Activated naive CD8-positive, alpha-beta T cell treated with anti-CD3 and anti-CD28 coated beads, Interleukin-2, amount 50 U/mL, for 16 hours (primary cell): ENCODE results near the gene PLXNA4.

ENCODE experiments used
- DNase-seq: peaks from one replicate; pipeline ENCODE4 v3.0.0-alpha.2; 2020; ENCODE audit warnings: low read depth, low spot score

Gene PLXNA4

DNA sequence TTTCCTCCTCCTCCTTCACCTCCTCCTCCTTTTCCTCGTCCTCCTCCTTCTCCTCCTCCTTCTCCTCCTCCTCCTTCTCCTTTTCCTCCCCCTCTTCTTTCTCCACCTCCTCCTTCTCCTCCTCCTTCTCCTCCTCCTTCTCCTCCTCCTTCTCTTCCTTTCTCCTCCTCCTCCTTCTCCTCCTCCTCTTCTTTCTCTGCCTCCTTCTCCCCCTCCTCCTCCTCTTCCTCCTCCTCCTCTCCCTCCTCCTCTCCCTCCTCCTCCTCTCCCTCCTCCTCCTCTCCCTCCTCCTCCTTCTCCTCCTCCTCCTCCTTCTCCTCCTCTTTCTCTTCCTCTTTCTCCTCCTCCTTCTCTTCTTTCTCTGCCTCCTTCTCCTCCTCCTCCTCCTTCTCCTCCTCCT lies 13.6 kb downstream of the PLXNA4 start:
- DNase-seq, result no peak

DNA sequence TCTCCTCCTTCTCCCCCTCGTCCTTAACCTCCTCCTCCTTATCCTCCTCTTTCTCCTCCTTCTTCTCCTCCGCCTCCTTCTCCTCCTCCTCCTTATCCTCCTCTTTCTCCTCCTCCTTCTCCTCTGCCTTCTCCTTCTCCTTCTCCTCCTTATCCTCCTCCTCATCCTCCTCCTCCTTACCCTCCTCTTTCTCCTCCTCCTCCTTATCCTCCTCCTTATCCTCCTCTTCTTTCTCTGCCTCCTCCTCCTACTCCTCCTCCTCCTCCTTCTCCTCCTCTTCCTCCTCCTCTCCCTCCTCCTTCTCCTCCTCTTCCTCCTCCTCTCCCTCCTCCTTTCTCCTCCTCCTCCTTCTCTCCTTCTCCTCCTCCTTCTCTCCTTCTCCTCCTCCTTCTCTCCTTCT lies 14.5 kb downstream of the PLXNA4 start:
- no peak for DNase-seq

DNA sequence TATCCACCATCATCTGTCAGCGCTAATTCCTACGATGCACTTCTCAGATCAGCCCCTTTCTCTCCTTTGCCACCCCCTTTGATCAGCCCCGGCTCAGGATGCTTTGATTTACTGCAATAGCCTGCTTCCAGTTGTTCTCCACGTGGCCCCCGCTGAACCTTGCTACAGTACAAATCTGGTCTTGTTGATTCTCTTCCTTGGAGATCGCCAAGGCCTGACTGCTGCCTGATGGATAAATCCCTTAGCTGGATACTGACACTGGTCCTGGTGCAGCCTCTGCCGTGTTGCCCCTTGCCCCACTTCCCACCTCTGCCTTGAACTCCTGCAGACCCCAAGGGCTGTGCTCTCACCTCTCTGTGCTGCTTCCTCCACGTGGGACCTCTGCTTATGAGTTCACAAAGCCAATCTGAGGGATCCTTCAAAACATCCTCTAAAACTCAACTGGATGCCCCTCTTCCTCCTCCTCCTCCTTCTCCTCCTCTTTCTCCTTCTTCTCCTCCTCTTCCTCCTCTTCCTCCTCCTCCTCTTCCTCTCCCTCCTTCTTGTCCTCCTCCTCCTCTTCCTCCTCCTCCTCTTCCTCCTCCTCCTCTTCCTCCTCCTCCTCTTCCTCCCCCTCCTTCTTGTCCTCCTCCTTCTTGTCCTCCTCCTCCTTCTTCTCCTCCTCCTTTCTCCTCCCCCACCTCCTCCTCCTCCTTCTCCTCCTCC lies 15.3 kb downstream of the PLXNA4 start:
- DNase-seq, result no peak

DNA sequence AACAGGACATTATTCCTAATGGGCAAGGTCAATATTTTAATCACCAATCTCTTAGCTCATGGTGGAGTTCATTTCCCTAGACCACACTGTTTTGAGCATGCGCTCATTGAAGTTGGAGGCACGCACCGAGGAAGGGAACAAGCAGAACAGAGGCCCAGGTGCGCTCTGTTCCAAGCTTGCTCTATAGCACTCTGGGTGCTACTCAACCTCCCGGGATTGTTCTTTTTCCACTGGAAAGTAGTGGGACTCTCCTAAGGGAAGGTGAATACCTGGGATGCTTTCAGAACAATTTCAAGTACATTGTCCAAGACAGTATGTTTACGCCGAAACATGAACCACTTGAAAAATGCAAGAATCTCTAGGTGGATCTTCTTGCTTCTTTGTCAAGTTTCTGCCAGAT lies 16.2 kb downstream of the PLXNA4 start:
- DNase-seq, result no peak

DNA sequence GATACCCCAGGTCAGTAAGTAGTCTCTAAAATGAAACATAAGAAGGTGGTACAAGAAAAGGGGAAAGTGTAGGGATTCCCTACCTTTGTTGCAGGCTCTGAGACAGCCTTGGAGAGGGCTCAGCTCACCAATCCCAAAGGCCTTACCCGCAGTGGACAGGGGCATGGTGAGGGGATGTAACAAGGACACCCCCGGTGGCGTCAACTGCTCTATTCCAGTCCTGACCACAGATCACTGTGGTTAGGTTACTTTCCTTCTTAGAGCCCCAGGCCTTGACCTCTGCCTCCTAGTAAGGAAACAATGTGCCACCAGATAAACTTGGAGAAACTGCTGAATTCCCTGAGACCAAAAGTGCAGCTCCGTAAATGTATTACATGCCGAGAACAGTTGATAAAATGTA lies 17.5 kb downstream of the PLXNA4 start:
- no peak for DNase-seq

DNA sequence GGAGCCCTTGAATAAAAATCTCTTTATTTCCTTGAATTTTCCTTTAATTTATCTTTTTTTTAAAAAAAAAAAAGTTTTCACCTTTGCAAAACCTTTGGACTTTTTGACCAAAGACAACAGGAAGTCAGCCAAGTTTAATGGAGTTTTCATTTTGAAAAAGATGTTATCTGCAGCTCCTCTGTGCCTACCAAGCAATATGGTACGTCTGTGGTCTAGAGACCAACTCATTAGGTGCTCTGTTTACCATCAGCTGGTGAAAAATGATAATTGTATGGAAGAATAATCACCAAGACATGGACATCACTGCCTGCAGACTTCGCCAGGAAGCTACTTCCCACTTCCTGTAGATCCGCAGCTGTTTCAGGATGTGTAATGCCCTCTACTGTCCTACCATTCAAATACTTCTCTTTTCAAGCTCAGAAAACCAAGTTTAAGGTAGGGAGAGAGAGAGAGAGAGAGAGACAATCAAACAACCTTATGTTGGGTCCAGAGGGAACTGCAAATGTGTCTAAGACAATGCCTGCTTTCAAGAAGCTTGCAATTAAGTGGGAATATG lies 18.7 kb downstream of the PLXNA4 start:
- DNase-seq, result no peak

DNA sequence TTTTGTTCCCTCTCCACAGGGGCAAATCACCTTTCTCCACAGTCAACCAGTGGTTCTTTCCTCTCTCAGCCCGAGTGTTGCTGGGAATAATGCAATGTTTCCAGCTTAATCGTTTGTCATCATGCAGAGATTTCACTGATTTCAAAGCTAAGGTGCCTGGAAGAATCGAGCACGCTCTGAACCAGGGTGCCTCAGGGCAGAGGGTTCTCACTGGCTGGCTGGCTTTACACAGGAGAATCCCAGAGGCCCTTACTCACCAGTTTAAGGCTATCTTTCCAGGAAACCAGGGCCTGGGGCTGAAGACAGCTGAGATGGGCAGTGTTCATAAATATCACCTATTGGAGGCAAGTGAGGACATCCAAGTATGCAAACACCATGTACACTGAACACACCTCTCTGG lies 21.8 kb downstream of the PLXNA4 start:
- no peak for DNase-seq

DNA sequence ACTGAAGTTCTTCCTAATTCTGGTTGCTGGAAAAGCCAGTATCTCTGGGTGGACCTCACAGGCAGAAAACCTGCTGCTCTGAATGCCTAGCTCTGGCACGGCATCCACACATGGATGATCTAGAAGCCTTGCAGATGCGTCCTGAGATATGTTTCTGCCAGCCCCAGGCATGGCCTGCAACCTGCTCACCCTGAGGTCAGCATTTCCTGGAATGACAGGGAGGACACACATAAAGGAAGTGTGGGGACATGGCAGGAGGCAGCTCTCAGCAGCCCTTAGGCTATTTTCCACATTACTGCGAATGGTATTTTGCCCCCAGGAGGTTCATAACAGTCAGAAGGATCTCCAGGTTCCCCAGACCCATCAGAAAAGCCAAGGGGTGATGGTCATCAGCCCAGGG lies 23.2 kb downstream of the PLXNA4 start:
- no peak for DNase-seq

DNA sequence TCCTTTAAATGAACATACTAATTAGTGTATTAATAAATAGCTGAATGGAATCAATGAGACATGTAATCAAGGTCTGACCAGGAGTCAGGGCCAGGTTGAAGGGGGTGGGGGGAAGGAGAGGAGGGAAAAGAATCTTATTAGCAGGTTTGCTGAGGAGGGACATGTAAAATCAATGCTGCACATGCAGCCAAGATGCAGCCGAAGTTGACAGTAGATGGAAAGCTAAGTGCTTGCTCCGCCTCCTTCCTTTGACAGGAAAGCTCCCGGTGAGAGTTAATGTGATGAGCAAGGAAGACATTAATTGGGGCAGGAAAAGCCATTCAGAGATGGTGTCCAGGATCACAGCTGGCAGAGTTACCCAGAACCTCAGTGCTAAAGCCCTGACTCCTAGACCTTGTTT lies 24.4 kb downstream of the PLXNA4 start:
- no peak for DNase-seq

DNA sequence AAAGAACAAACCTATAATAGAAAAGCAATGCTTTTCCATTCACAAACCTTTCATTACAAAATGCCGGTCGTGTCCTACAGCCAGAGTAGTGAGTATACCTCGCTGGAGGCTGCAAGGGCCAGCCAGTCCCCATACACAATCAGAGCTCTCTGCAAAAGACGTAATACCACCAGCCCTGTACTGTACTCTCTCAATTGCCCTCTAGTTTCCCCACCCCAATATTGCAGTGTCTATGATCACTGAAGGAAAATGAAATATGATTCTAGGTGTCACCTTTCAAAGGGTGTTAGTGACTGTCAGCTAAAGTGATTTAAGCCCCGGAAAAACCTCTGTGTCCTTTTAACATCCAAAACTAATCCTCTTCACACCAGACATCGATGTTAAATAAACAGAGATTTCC lies 24.8 kb downstream of the PLXNA4 start:
- no peak for DNase-seq

DNA sequence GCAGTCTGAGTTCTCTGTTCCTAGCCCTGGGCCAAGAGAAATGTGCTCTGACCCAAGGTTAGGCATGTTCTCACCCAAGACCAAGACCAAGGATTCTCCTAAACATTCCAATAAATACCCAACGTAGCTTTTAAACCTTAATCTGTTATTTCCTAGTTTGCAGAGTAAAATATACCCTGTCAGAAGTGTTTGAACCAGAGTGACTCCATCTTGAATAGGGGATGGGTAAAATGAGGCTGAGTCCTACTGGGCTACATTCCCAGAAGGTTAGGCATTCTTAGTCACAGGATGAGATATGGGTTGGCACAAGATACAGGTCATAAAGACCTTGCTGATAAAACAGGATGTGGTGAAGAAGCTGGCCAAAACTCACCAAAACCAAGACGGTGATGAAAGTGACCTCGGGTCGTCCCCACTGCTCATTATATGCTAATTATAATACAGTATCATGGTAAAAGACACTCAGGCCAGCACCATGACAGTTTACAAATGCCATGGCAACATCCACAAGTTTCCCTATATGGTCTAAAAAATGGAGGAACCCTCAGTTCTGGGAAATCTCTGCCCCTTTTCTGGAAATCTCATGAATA lies 27.7 kb downstream of the PLXNA4 start:
- DNase-seq, result no peak

DNA sequence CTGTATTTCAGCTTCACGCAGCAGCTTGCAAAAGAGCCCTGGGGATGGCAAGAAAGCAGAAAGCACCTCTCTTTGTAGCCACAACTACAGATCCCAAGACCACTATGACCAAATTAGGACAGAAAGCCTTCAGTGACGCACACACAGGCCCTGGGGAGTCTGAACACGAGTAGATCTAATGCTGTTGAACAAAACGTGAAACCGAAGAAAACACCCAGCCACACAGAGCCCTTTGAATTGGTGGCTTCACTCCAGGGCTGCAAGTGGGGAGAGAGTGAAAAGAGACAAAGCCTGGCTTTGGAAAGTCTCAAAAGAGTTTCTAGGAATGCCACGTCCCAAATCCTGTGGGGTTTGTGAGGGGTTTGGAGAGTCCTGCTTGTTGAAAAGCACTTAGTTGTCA lies 28.4 kb downstream of the PLXNA4 start:
- DNase-seq, result no peak

DNA sequence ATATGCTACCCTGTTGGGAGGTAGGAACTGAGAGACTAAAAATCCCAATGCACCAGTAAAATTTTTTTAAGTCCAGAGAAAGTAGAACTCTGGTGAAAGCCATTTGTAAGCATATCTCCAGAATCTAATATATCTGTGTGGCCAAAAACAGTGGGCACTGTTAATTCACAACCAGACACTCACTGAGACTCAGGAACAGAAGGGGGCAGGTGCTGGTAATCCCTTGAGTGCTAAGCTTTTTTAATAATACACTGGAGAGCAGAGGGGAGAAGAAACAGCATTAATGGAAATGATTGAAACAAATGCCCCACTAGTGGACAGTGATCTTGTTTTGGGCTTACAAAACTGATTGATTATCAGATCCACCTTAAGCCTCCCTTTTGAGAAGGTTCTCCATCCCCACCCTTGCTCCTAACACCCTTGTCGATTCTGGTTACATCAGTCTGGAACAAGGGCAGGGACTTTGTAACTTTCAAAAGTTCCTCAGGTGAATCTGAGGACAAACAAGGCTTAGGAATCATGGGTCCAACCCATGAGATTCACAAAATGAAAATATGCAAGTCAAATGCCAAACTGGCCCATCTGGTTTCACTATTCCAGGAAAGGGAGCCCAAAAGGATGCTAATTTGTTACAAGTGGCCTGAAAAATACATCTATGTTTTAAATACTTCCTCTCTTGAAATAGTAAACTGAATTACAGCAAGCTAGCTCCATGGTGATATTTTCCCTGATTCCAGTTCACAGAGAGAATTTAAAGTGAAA lies 29.7 kb downstream of the PLXNA4 start:
- DNase-seq, result no peak

DNA sequence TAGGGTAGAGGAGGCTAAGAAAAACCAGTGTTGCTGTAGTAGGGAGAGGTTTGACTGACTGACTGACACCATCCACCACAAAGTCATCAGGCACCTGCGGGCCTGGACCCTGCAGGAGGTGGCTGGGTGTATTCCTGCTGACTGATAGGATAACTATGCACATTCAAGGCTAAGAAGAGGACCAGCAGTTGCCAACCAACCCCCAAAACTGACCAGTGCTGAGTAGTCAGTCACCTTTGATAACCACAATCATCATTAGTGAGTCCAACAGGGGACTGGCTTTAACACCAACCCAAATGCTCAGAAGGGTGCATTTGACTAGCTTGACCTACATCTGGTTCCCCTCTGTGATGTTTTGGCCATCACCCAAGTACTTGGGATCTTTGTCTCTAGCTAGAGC lies 30.5 kb downstream of the PLXNA4 start:
- DNase-seq, result no peak

DNA sequence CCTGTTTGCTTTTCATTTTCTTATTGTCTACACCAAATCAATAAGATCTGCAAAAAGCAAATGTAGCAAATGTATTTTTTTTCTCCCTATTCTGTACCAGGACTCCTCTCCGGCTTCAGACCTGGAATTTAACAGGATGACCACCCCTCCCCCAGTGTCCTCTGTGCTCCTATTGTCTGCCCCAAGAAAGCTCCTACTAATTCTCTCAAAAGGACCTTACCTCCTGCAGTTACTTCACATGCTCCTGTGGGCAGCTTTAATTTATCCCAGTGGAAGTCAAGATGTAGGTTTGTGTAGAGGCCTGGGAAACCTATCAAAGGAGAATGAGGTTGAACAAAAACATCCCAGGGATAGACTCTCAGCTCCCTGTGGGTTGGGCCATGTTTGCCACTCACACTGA lies 31.3 kb downstream of the PLXNA4 start:
- no peak for DNase-seq

DNA sequence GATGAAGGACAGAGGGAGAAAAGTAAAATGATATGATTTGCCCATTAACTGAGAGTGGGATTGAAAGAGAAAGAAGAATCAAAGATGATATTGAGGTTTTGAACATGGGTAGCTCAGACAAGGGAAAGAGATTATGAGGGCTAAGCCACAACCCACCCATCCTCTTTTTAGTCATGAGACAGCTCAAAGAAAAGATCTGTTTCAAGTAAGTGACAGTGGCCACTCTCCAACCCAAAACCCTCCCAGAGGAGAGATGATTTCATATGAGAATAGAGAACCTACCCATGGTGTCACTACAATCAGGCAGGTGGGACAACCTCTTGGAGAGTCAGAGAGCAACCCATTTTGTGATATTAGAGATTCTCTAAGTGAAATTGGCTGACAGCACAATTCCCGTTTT lies 32.2 kb downstream of the PLXNA4 start:
- no peak for DNase-seq

DNA sequence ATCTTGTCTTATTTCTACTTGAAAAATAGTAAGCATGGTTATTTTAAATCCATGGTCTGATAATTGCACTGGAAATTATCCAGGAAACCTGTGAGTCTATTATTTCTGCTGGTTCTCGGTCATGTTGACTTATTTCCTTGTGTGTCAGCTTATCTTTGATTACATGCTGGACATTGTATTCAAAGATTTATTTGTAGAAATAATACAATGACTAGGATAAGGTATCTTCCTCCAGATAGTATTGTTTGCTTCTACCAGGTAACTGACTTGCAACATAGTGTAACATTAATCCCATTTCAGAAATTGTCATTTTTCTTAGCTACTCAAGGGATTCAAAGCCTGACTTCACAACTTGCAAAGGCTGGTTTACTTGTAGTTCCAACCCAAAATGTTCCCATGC lies 33.4 kb downstream of the PLXNA4 start:
- DNase-seq, result no peak

DNA sequence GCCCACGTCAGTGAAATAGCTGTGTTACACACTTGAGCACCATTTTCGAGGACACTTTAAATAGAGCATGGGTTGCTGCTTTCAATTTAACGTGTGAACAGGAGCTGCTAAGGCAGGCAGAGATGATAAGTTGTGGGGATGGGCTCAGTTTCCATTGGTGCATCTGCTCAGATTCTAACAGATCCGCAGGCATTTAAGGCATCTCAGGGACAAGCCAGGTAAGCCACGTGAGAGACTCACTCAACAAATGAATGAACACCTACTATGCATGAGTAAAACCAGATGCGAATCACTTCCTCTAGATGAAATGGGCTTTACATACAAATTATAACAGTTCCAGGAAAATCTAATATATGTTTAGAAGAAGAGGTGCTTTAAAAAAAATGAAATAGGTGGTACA lies 34.6 kb downstream of the PLXNA4 start:
- DNase-seq, result no peak

DNA sequence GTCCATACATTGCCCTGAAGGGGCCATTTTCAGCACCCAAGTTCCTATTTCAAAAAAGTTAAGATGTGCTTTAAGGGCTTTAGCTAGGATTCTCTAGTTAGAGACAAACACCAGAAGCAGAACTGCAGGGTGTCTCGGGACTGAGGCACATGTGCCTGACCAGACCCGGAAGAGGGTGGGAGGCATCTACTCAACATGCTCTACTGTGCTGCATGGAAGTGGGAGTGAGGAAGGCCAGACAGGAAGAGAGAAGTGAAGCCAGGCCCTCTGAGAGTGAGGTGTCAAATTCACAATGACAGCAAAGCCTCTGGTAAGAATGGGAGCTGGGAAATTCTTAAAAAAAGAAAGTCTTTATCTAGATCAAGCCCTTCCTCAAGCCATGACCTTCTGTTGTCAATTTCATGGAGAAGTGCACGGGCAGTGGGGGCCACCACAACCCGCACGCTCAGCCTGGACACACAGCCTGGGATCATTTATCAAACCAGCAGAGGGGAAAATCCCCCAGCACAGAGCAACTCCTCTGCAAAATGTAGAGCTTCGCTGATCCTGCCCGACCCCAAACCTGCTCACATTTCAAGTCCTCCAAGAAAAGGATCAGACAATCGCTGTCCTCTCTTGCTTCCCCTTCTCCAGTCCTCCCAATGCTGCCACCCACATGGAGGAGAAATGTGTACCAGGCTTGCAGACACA lies 38.7 kb downstream of the PLXNA4 start:
- no peak for DNase-seq

DNA sequence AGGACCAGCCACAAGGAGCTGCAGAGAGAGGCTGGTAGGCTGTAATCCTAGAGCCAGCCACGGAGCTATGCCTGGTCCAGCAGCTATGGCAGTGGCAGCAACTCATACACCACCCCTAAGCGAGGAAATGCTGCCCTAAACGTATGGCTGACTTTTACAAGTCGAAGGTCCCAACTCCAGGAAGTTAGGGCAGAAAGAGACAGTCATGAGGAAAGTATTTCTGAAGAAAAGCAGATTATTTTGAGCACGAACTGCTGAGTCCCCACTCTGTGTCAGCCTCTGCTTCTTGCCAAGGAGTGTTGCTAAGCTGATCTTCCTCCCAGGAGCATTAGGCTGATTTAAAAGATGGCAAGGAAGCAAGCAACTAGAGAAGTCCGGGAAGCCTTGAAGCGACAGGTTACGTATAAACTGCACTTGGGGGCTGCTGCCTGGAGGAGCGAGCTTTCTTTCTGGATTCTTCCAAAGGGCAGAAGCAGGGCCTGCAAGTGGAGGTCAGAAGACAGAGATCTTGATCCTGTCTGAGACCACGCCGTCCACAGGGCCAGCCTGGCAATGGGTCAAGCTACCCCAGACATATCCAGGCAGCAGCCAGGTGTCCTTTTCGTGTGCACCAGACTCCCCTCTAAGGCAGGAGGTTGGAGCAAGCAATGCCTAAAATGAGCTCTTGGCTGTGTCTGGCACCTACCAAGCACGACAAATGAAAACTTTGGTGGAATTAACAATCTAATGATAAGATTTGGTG lies 39.4 kb downstream of the PLXNA4 start:
- DNase-seq, result no peak

DNA sequence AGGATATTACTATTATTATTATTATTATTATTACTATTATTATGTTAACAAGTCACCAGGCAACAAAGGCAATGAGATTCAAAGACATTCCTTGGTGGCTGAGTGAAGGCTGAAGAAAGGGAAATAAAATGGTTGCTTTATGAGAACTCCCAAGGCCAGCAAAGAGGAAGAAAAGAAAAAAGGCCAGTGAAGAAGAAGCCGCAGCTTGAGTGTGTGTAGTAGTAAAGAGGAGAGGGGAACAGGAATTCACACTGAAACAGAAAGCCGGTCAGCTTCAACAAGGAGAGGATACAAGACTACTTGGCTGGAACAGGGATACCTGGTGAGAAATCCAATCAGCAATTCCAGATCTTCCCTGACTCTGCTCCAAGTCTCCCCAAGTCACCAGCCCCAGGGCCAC lies 42.4 kb downstream of the PLXNA4 start:
- DNase-seq, result no peak

DNA sequence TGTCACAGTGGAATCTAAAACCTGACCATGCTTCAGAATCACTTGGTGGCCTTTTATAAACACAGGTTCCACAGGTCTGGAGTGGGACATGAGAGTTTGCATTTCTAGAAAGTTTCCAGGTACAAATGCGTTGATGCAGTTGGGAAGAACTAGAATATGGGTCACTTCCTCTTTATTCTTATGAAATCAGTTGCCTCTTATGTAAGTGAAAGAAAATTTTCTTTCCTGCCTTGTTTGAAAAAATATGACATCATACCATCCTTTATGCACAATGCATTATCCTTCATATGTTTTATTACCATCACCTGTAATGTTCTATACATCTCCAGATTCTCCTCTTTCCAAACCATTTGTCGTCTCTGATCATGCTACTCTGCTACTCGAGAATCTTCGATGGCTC lies 44.0 kb downstream of the PLXNA4 start:
- DNase-seq, result no peak
